WTC11 (cell line): ENCODE data around the gene VPS35L.

Experiments
- ELF4 ChIP-seq: sonication (generic); formaldehyde crosslinking; IDR thresholded peaks from 2 replicates; pipeline ENCODE4 v1.8.1; 2022; ENCODE audit warnings: low read depth, mild to moderate bottlenecking, moderate library complexity, missing genetic modification reagents
- EMX1 ChIP-seq: fragments of 250-450 bp; sonication (Bioruptor Pico); IDR thresholded peaks from 2 replicates; pipeline ENCODE4 v1.8.0; 2021; ENCODE audit warnings: mild to moderate bottlenecking
- FOXP1 ChIP-seq: sonication (generic); formaldehyde crosslinking; IDR thresholded peaks from 2 replicates; pipeline ENCODE4 v1.8.0; 2022; ENCODE audit warnings: missing genetic modification reagents, mild to moderate bottlenecking, moderate library complexity, borderline replicate concordance
- JUN ChIP-seq: sonication (generic); formaldehyde crosslinking; IDR thresholded peaks from 2 replicates; pipeline ENCODE4 v1.8.0; 2023; ENCODE audit warnings: mild to moderate bottlenecking, missing genetic modification reagents
- NR2C2 ChIP-seq: sonication (generic); formaldehyde crosslinking; IDR thresholded peaks from 2 replicates; pipeline ENCODE4 v1.8.0; 2022; ENCODE audit warnings: mild to moderate bottlenecking, missing genetic modification reagents
- SP1 ChIP-seq: sonication (generic); formaldehyde crosslinking; conservative IDR thresholded peaks from 2 replicates; pipeline ENCODE4 v1.8.1; 2022; ENCODE audit warnings: missing genetic modification reagents
- TF ChIP-seq, protein P1 (sequence below): sonication (generic); formaldehyde crosslinking; IDR thresholded peaks from 2 replicates; pipeline ENCODE4 v1.8.0; 2022; ENCODE audit warnings: mild to moderate bottlenecking, missing genetic modification reagents
- TF ChIP-seq, protein P2 (sequence below): fragments of 200-600 bp; IDR thresholded peaks from 2 replicates; pipeline ENCODE4 v1.8.0; 2022; ENCODE audit warnings: antibody characterized with exemption
- TF ChIP-seq, protein P3 (sequence below): sonication (generic); formaldehyde crosslinking; IDR thresholded peaks from 2 replicates; pipeline ENCODE4 v1.8.1; 2023; ENCODE audit warnings: mild to moderate bottlenecking, missing genetic modification reagents, moderate library complexity
- TF ChIP-seq, protein P4 (sequence below): sonication (generic); formaldehyde crosslinking; IDR thresholded peaks from 2 replicates; pipeline ENCODE4 v1.8.1; 2023; ENCODE audit warnings: mild to moderate bottlenecking, missing genetic modification reagents, moderate library complexity
- TF ChIP-seq, protein P5 (sequence below): sonication (generic); formaldehyde crosslinking; IDR thresholded peaks from 2 replicates; pipeline ENCODE4 v1.8.1; 2023; ENCODE audit warnings: mild to moderate bottlenecking, moderate library complexity, missing genetic modification reagents

DNA sequence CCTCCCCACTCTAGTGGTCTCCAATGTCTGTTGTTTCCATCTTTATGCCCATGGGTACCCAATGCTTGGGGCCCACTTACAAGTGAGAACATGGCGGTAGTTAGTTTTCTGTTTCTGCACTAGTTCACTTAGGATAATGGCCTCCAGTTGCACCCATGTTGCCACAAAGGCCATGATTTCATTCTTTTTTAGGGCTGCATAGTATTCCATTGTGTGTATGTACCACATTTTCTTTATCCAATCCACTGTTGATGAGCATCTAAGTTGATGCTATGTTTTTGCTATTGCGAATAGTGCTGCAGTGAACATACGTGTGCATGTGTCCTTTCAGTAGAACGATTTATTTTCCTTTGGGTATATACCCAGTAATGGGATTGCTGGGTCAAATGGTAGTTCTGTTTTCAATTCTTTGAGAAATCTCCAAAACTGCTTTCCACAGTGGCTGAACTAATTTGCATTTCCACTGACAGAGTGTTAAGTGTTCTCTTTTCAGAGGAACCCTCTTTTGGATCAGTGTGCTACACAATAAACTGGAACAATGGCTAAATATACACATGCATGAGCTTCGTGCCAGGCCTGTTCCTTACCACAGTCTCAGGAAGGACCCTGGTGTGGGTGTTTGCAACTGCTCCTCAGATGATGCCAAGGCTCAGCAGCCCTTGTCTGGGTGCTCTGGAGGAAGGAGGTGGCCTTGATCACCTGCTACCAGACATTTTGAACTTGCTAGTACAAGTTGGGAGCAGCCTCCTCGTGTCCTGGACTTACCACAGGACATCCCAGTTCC, 128.1 kb downstream of the VPS35L start:
- TF ChIP-seq, protein P1, sequence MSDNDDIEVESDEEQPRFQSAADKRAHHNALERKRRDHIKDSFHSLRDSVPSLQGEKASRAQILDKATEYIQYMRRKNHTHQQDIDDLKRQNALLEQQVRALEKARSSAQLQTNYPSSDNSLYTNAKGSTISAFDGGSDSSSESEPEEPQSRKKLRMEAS = no peak
- TF ChIP-seq, protein P2, sequence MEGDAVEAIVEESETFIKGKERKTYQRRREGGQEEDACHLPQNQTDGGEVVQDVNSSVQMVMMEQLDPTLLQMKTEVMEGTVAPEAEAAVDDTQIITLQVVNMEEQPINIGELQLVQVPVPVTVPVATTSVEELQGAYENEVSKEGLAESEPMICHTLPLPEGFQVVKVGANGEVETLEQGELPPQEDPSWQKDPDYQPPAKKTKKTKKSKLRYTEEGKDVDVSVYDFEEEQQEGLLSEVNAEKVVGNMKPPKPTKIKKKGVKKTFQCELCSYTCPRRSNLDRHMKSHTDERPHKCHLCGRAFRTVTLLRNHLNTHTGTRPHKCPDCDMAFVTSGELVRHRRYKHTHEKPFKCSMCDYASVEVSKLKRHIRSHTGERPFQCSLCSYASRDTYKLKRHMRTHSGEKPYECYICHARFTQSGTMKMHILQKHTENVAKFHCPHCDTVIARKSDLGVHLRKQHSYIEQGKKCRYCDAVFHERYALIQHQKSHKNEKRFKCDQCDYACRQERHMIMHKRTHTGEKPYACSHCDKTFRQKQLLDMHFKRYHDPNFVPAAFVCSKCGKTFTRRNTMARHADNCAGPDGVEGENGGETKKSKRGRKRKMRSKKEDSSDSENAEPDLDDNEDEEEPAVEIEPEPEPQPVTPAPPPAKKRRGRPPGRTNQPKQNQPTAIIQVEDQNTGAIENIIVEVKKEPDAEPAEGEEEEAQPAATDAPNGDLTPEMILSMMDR = no peak
- no peak for TF ChIP-seq ELF4 (CRISPR knock-in tag)
- no peak for TF ChIP-seq FOXP1 (CRISPR knock-in tag)
- TF ChIP-seq, protein P3, sequence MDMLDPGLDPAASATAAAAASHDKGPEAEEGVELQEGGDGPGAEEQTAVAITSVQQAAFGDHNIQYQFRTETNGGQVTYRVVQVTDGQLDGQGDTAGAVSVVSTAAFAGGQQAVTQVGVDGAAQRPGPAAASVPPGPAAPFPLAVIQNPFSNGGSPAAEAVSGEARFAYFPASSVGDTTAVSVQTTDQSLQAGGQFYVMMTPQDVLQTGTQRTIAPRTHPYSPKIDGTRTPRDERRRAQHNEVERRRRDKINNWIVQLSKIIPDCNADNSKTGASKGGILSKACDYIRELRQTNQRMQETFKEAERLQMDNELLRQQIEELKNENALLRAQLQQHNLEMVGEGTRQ (CRISPR knock-in tag) = no peak
- TF ChIP-seq SP1 (CRISPR knock-in tag) = no peak
- TF ChIP-seq, protein P4, sequence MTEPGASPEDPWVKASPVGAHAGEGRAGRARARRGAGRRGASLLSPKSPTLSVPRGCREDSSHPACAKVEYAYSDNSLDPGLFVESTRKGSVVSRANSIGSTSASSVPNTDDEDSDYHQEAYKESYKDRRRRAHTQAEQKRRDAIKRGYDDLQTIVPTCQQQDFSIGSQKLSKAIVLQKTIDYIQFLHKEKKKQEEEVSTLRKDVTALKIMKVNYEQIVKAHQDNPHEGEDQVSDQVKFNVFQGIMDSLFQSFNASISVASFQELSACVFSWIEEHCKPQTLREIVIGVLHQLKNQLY (CRISPR knock-in tag) = no peak
- TF ChIP-seq NR2C2 = no peak
- TF ChIP-seq, protein P5, sequence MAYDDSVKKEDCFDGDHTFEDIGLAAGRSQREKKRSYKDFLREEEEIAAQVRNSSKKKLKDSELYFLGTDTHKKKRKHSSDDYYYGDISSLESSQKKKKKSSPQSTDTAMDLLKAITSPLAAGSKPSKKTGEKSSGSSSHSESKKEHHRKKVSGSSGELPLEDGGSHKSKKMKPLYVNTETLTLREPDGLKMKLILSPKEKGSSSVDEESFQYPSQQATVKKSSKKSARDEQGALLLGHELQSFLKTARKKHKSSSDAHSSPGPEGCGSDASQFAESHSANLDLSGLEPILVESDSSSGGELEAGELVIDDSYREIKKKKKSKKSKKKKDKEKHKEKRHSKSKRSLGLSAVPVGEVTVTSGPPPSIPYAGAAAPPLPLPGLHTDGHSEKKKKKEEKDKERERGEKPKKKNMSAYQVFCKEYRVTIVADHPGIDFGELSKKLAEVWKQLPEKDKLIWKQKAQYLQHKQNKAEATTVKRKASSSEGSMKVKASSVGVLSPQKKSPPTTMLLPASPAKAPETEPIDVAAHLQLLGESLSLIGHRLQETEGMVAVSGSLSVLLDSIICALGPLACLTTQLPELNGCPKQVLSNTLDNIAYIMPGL = no peak
- no peak for TF ChIP-seq EMX1 (CRISPR knock-in tag)
- TF ChIP-seq JUN = no peak
